ENCODE measurements around the gene RREB1.

Gene RREB1

DNA sequence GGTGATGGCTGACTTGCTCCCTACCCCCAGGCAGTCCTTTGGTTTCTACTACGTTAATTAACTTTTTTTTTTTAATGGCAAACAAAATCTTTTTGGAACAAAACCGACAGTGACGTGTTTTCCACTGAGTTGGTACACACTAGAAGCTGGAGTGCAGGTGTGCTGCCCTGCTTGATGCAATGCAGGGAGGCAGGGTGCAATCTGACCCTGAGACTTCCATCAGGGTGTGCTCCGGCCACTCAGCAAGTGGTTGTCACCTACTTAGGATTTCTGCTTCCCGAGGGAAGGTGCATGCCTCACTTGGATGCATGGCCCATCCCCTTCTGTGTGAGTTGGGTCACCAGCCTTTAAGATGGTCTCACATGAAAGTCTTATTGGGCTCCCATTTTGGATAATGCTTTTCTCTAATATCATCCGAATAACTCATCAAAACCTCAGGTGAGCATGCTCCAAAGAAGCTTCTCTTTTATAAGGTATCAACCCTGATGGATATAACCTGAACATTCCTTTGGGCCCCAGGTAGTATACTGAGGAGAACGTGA is 14.0 kb downstream of the RREB1 start:
- no peak for DNase-seq (ENCODE audit: low spot score)
- no peak for FAIRE-seq

DNA sequence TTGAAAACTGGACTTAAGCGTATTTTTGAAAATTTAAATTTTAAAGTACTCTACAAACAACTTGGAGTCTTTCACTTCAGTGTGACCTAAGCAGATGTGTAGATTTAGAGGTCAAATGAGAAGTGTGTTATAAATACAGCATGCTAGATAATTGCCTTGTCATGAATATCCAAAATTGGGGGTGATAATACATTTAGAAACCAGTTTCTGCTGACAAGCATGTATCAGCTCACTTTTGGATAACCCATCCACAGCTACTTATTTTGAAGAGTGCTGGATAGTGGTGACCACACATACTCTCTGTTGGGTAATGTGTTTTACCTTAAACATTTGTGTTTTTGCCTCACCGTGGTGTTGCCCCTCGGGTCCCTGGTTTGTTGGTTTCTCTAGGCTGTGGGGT is 14.9 kb downstream of the RREB1 start:
- FAIRE-seq, result no peak
- DNase-seq (ENCODE audit: low spot score), result no peak

DNA sequence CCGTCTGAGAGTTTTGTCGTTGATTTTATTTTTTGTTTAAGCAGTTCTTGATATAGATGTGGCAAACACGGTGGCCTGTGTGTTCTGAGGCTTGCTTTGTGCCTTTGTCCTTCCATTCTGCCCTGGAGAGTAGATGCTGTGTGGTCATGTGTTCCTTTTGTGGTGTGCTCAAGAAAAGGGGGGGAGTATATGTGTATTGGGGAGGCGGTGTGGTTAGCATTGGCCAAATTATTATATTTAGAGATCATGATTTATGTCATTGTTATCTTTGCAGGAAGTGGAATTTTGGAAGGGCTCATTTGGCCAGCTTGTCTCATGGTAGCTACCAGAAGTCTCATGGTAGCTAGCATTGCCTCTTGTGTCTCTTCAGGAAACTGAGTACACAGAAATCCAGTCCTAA is 16.4 kb downstream of the RREB1 start:
- FAIRE-seq (no peak), DNase-seq (ENCODE audit: low spot score) (no peak)

DNA sequence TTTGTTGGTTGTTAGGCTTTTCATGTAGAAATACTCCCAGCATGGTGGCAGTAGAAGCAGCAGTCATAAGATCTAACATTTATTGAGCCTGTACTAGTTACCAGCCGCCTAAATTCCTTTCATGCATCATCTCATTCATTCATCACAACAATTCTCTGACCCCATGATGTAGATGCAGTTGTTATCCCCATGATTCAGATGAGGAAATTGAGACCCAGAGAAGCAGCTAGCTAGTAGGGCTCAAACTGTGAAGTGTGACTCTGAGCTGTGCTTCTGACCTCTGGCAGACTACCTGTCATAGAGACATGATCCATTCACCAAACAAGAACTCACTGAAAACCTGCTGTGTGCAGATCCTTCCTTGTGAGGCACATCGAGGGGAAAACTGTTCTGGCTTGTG is 16.9 kb downstream of the RREB1 start:
- no peak for FAIRE-seq
- DNase-seq (ENCODE audit: low spot score), result no peak

DNA sequence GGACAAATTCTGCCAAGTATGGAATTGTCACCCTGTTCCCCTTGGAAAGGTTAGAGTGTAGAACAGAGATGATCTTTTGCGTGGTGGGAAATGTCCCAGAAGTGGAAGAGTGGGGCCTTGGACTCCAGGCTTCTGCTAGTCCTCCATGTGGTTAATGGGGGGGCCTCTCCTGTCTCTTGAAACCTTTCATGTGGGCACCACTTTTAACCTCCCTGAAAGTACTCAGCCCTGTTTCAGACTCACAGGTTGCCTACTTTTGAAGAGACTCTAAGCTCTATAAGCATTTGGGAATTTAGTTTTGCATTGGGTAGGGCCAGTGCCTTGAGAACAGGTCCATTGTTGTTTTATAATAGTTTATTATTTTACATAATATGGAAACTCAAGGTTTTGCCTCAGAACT is 17.5 kb downstream of the RREB1 start:
- DNase-seq (ENCODE audit: low spot score) (no peak), FAIRE-seq (no peak)

DNA sequence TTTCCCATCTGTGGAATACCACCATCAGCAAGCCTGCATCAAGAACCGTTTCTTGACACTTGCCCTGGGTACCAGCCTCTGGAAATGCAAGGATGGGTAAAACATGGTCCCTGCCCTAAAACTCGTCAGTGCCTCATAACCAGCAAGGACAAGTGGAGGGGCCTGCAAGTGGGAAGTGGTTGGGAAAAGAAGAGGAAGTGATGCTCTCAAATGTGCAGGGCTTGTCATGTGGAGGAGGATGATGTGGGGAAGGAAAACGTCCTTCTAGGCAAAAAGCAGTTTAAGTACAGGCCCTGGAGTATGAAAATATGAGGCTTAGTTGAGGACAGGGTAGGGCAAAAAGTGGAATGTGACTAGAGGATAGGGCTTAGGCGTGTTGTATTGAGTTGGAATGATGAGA is 19.0 kb downstream of the RREB1 start:
- DNase-seq (ENCODE audit: low spot score), result no peak
- no peak for FAIRE-seq

DNA sequence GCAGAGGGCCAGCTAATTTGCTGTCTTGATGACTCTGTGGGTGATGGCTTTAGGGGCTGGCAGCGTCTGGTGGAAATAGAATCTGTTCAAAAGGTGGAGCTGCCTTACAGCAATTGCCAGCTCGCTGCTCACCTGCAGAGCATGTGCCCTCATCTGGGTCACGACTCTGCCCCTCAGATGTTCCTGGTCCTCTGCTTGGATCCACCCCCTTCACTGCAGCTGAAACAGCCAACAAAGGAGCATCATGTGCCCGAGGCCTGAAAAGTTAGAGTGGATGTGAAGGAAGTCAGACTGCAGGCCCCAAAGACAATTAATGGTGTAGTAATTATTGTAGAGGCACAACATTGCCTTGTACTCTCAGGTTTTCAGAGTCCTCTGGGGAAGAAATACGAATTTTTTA is 19.9 kb downstream of the RREB1 start:
- FAIRE-seq, result no peak
- DNase-seq (ENCODE audit: low spot score), result no peak

DNA sequence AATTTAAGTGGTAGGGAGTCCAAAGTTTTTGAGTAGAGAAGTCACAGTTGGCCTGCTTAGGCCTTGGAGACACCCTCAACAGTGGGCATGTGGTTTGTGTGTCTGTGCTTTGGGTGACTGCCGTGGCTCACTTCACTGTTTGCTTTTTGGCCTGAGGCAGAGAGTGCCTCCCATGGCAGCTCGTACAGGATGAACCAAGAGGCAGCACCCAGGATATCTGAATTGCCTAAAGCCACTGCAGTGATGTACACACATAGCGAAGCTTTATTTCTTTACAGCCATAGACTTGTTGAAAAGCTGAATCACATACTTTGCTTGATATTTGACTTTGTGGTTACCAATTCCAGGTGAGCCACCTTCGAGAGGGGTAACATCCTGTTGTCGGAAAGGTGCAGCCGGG is 21.6 kb downstream of the RREB1 start:
- FAIRE-seq (no peak), DNase-seq (ENCODE audit: low spot score) (no peak)

DNA sequence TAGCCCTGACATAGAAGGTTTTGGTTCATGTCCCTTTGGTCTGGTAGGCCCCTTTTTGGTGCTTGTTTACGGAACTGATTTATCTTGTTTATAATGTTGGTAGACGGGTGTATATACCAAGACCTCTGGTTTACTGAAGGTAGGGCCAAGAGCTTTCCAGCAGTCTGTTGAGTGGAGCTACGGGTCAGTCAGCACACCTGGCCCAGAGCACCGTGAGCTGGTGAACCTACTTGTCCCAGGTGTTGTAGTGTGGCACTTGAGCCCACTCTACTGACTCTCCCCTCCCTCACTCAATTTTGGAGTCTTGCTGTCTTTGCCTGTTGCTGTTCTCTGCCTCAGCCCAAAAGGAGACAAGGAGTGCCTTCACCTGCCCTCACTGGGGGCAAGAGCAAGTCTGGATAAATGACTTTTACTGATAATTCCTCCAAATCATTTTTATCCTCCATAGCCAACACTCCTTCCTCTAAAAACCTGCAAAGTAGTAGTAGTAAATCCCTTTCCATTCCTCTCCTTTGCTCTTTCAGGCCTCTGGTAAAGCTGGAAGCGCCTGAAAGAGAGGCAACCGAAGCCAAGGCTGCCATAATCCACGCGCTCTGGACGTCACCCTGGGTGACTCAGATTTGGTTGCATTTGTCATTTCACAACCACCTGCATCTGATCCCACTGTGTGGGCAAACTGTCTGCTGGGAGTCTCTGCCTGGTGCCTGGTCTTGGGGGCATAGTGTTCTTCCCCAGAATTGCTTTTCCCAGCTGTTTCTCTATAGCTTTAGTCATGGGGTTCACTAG is 22.2 kb downstream of the RREB1 start:
- no peak for FAIRE-seq
- no peak for DNase-seq (ENCODE audit: low spot score)

DNA sequence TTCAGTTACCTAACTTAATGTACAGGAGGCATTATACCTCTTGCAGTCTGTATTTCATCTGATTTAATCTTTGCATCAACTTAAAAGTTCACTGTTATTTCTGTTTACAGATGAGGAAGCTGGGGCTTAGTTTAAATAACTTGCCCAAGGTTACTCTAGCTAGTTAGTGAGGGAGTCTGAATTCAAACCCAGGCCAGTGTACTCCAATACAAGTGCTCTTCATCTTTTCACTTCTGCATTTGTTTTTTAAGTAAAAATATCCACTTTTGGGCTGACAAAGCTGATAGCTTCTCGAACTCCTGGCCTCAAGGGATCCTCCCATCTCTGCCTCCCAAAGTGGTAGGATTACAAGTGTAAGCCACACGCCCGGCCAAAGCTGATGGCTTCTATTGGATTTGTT is 23.6 kb downstream of the RREB1 start:
- FAIRE-seq (no peak), DNase-seq (ENCODE audit: low spot score) (no peak)

DNA sequence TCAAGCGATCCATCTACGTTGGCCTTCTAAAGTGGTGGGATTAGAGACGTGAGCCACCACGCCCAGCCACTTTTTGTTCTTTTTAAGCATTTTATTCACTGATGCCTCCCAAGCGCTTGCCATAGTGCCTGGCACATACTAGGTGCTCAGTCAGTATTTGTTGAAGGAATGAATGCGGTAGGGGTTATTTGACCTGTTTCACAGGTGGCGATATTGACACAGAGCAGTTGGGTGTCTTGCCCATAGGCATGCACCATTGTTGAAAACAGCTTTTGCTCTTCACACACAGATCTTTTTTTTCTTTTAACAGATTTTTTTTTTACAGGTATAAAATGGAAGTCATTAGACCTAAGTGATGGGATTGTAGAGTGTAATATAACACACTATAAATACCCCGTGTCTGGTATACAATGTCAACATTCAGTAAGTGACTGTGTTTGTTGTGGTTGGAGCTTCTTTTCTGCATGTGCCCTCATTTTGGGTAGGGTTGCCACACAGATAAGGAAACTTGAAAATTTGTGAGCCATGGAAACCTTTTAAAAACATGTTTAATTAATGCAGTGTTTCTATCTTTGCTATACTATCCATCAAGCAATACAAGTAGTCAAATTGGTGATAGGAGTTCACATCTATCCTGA is 24.8 kb downstream of the RREB1 start:
- DNase-seq (ENCODE audit: low spot score) (no peak), FAIRE-seq (no peak)

DNA sequence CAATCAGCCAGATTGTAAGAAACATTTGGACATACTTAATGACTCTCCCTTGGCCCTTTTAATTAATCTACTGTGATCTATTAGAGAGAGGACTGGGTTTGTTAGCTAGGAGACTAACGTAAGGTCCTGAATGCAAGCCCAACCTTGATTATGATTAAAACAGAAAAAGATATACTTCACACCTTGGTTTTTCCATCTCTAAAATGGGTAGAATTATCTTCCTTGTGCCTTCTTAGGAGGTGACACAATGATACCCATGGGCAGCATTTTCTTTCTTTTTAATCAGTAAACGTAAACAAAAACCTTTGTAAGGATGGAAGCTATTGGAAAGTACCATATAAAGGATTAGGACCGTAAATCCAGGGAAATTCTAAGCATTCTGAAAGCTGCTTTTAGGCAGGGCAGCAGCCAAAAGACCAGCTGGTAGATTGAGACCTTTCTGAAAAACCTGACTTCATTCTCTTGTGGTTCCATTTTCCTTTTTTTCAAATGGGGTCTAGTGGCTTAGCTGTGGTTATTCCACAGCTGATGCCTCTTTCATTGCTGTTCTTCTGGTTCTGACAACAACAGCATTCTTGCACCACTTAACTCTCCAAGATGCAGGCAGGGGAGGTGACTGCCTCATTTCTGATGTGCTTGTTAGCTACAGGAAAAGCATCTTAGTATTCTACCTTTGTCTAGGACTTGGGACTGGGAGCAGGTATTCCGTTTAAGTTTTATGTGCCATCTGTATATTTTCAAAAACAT is 27.4 kb downstream of the RREB1 start:
- DNase-seq (ENCODE audit: low spot score) (no peak), FAIRE-seq (no peak)

DNA sequence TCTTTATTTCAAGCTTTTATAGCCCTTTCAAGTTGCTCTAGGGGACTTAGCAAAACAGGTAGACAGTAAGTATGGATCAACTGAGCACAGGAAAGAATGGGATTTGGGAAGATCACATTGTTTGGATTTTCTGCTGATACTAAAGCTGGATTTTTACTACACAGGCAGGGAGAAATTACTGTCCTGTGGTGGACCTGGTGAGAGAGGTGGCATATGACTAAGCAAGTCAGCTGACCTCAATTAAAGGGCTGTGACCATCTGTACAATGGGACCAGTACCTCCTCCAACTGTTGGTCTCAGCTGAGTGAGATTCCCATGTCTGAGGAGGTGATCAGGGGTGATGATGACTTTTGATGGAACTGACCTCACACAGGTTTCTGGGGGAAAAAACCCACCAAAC is 28.0 kb downstream of the RREB1 start:
- no peak for FAIRE-seq
- peak; percentile 24 for DNase-seq (ENCODE audit: low spot score)

DNA sequence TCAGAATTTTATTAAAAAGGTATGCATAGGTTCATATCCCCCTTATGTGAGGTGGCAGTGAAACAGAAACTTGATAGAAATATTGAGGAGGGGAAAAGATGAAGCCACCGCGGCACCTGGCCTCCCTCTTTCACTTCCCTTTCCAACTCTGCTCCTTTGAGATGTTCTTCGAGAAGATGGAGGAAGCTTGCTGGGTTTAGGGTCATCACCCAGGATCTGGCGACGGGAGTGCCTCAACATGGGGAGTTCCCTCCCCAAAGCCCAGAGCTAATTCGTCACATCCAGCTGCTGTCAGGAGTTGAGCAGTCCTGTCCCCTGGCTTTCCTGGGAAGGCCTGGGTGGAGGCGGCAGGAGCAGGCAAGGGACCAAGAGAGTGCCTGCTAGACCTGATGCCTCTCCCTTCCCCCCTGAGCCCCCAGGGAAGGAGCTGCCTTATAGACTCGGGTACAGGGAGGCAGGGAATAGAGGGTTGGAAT is 29.1 kb downstream of the RREB1 start:
- FAIRE-seq, result no peak

DNA sequence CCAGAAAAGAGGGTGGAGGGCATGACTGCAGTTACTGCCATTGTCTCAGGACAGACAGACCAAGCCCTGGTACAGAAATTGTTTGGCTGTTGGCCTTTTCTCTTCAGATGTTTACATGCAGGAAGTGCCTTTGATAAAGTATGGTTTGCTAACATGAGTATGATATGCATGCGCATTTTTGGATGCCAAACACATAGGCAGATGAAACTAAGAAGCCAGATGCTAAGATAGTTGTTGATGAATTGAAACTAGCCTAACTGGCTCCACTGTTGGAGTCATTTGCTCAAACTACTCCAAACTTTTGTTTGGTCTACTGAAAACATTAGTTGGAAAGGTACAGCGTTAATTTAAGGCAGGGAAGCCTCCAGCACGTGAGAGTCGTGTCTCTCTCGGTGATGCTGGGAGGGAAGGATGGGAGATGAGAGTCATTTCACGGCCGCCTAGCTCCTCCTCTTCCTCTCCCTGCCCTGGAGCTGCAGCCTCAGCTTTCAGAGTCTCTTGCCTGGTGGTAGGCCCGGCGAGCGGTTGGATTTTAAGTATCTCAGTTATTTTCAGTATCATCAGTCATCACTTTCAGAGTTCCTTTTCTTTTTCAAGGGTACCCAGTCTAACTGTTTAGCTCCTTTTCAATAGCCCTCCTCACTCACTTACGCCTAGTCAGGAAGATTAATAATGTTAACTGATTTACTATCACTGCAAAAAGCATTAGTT is 29.7 kb downstream of the RREB1 start:
- DNase-seq (ENCODE audit: low spot score), result peak; percentile 31
- no peak for FAIRE-seq

More for the DNA sequence above, 29.1 kb downstream of the RREB1 start:
- no peak for DNase-seq (ENCODE audit: low spot score)

DNA sequence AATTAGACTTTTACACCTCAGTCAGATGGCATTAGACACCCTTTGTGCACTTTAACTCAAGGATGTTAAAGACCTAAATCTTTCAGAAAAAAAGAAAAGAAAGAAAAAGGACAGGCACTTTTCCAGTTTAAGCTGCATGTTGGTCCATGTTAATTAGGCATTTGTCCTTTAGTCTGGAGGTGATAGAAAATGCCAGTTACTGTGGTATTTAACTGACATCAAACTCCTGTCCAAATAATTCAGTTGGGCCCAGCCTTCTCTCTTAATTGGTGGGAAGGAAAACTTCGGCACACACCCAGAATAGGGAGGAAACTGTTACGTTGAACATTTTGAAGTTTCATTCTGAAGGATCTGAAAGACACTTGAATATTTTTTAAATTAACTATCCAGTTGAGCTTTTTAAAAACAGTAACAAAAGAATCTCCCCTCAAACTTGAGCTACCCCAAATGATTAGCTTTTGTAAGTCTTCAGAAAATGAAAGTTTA is 30.3 kb downstream of the RREB1 start:
- DNase-seq (ENCODE audit: low spot score) (no peak), FAIRE-seq (no peak)

DNA sequence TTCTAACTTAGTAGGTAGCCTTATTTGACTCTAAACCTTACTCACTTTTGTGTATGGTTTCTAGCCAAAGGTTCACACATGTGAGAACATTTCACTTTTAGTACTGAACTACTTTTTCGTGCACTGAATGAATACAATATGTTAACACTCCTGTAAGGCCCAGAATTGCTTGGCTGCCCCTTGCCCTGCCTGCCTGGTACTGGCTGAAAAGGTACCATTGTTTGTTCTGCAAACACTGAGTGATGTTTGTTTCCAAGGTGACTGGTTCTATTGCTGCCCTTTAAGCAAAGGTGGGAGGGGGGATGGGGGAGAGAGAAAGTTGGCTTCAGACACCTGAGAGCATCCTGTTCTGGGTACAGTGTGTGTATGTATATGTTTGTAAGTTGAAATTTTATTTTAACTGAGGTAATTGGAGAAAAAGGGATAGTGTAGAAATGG is 31.2 kb downstream of the RREB1 start:
- FAIRE-seq, result no peak

DNA sequence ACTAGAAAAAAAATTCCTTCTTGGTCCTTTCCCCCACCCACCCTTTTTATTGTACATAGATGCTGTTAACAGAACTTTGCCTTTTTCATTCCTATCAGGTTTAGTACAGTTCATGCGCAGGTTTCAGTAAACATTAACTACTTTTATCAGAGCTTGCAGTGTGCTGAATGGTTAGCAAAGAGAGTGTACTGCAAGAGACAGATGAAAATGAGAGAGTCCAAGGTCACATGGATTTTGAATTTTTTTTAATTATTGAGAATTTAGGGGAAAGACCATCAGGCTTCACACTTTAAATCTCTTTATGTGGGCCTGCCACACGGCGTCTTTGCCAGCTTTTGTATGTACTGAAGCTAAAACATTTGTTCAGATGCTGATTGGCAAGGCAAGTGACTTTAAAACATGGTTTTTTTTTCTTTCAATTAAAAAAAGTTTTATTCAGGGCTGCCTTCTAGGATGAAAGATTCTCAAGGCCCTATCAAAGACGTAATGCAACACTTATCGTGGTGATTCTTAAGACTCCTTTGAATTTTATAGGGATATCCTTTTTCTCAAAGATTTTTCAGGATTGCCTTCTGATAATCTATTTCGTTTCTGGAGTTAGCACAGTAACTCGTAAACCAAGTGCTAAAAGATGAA is 32.2 kb downstream of the RREB1 start:
- FAIRE-seq (peak; percentile 76), DNase-seq (ENCODE audit: low spot score) (peak; percentile 54)

More for the DNA sequence above, 31.2 kb downstream of the RREB1 start:
- DNase-seq (ENCODE audit: low spot score), result peak; percentile 9

DNA sequence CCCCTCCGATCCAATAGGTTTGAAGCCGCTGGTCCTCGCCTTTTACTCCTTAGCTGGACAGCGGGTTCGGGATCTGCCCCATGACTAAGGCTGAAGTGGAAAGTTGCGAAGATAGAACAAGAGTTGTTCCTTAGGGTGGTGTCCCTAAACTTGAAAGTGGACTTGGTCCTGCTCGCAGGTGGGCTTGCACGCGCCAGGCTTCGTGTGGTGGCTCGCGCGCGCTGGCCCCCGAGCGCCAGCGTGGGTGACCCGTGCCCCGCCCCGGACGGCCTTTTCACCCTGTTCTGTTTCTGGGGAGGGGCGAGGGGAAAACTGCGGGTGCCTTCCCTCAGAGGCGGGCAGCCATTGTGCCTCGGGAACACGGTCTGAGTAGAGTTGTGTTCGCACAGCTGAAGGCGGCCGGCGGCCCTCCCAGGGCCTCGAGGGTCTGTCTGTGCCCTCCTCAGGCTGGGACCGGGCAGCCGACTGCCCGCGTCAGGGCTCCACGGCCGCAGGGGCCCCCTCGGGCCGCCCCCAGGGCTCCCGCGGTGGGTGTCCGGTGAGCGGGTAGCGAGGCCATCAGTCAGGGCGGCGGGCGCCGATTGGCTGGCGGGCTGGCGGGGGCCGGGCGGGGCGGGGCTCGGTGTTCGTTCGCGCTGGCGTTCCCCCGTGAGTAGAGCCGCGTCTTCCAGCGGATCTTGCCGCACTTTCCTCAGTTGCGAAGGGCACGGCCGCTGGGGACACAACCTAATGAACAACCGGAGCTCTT is 33.0 kb downstream of the RREB1 start:
- DNase-seq (ENCODE audit: low spot score) (peak; percentile 60), FAIRE-seq (no peak)

DNA sequence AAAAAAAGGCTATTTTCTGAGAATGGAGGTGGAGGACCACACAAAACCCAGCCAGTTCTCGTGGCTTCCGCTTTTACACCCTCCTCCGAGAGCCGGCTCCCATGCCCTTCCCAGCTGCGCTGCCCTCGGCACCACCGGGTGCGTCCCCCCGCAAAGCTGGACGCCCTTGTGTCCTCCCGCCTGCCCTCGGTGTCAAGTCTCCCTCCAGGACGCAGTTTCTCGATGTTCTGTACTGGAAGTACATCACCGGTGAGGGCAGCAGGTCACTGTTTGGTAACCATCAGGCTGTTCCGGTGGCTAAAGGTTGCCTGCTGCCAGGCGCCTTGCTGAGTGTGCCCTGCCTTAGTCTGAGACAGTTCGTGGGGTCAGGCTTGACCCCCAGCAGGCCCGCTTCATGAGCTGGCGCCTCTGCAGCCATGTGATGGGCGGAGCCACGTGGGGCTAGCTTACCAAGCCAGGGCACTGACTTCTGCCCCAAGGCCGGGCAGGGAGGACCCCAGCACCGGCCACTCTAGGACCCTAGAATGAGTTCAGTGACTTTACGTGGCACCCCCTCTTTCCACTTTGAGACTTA is 34.6 kb downstream of the RREB1 start:
- no peak for FAIRE-seq

More for the DNA sequence above, 34.6 kb downstream of the RREB1 start:
- no peak for DNase-seq (ENCODE audit: low spot score)
